GDM1 (cell line): ENCODE measurements around the gene CHD3.
"Not testable (repeated sequence)": the region's sequence is repeated elsewhere in the genome, so short reads cannot be mapped to it uniquely, and the experiment has no call there.

ENCODE experiments used
- DNase-seq: peaks from one replicate; lab custom pipeline; 2025; lab: John Stamatoyannopoulos, UW

Gene CHD3

DNA sequence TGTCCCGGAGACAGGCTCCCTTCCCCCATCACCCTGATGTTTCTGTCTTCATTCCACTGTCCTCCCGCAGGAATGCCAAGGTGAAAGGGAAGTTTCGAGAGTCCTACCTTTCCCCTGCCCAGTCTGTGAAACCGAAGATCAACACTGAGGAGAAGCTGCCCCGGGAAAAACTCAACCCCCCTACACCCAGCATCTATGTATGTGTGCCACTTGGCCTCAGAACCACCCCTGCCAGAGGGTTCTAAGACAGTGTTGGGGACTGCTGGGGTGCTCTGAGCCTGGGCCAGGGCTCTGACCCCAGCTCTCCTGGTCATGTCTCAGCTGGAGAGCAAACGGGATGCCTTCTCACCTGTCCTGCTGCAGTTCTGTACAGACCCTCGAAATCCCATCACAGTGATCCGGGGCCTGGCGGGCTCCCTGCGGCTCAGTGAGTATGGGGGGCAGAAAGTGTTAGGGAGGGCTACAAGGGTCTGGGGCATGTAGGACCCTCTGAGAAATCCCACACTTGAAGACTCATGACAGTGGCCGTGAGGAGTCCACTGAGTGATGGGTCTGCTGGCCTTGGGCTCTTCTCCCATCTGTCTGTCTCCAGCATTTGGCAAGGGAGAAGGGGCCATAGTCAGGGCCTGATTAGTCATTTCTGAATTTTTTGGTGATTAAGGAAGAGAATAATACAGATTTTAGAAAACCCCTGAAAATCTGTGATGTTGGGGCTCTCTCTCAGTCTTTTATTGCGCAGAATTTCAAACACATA lies 38.7 kb upstream of the CHD3 start:
- DNase-seq: no peak

DNA sequence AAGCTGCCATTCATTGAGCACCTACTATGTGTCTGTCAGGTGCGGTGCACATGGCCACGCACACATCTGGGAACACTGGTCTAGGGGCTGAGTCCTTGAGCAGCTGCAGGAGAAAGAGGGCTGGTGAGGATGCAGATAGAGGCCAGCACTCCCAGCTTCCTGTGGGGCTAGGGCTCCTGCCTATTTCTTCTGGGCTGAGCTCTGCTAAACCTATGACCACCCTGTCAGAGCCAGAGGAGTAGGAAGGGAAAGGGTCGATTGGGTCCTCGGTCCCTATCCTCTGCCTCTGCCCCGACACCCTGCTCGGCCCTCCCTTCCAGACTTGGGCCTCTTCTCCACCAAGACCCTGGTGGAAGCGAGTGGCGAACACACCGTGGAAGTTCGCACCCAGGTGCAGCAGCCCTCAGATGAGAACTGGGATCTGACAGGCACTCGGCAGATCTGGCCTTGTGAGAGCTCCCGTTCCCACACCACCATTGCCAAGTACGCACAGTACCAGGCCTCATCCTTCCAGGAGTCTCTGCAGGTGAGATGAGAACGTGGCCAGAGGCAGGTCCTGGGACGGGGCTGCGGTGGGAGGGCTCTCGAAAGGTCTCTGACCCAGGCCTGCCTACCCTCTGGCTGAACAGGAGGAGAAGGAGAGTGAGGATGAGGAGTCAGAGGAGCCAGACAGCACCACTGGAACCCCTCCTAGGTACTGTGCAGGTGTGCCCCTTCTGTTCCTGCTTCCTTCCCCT lies 37.7 kb upstream of the CHD3 start:
- DNase-seq: no peak

DNA sequence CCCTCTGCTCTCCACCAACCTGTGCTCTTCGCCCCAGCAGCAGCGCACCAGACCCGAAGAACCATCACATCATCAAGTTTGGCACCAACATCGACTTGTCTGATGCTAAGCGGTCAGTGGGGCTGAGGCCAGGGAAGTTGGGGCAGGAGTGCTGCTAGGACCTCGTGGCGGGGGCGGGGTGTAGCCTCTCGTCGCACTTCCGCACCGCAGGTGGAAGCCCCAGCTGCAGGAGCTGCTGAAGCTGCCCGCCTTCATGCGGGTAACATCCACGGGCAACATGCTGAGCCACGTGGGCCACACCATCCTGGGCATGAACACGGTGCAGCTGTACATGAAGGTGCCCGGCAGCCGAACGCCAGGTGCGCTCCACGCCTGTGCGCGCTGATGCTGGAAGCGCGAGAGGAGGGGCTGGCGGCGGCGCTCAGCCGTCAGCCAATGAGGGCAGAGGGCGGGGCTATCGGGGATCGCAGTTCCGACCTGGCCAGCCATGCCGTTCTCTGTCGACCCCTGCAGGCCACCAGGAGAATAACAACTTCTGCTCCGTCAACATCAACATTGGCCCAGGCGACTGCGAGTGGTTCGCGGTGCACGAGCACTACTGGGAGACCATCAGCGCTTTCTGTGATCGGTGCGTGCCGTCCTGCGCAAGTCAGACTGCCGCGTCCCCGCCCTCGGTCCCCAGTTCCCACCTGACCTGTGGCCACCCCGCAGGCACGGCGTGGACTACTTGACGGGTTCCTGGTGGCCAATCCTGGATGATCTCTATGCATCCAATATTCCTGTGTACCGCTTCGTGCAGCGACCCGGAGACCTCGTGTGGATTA lies 36.9 kb upstream of the CHD3 start:
- DNase-seq: peak; percentile 79

DNA sequence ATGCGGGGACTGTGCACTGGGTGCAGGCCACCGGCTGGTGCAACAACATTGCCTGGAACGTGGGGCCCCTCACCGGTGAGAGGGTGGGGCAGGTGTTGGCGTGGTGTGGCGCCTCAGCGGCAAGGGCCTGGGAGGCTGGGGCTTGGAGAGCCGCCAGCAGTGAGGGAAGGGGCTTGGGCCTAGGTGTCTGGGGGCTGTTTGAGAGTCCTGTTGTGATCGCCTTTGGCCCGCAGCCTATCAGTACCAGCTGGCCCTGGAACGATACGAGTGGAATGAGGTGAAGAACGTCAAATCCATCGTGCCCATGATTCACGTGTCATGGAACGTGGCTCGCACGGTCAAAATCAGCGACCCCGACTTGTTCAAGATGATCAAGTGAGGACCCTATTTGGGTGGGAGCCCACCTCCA lies 36.3 kb upstream of the CHD3 start:
- no peak for DNase-seq

DNA sequence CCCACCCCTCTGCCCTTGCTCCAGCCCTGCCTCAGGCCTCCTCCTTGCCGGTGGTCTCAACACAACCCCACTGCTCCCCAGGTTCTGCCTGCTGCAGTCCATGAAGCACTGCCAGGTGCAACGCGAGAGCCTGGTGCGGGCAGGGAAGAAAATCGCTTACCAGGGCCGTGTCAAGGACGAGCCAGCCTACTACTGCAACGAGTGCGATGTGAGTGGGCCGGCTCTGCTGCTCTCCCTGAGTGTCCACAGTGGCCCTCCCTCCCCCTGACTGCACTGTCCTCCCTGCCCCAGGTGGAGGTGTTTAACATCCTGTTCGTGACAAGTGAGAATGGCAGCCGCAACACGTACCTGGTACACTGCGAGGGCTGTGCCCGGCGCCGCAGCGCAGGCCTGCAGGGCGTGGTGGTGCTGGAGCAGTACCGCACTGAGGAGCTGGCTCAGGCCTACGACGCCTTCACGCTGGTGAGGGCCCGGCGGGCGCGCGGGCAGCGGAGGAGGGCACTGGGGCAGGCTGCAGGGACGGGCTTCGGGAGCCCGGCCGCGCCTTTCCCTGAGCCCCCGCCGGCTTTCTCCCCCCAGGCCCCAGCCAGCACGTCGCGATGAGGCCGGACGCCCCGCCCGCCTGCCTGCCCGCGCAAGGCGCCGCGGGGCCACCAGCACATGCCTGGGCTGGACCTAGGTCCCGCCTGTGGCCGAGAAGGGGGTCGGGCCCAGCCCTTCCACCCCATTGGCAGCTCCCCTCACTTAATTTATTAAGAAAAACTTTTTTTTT lies 35.5 kb upstream of the CHD3 start:
- DNase-seq: no peak

DNA sequence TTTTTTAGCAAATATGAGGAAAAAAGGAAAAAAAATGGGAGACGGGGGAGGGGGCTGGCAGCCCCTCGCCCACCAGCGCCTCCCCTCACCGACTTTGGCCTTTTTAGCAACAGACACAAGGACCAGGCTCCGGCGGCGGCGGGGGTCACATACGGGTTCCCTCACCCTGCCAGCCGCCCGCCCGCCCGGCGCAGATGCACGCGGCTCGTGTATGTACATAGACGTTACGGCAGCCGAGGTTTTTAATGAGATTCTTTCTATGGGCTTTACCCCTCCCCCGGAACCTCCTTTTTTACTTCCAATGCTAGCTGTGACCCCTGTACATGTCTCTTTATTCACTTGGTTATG lies 34.9 kb upstream of the CHD3 start:
- DNase-seq: no peak

DNA sequence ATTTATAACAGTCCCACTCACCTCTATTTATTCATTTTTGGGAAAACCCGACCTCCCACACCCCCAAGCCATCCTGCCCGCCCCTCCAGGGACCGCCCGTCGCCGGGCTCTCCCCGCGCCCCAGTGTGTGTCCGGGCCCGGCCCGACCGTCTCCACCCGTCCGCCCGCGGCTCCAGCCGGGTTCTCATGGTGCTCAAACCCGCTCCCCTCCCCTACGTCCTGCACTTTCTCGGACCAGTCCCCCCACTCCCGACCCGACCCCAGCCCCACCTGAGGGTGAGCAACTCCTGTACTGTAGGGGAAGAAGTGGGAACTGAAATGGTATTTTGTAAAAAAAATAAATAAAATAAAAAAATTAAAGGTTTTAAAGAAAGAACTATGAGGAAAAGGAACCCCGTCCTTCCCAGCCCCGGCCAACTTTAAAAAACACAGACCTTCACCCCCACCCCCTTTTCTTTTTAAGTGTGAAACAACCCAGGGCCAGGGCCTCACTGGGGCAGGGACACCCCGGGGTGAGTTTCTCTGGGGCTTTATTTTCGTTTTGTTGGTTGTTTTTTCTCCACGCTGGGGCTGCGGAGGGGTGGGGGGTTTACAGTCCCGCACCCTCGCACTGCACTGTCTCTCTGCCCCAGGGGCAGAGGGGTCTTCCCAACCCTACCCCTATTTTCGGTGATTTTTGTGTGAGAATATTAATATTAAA lies 34.4 kb upstream of the CHD3 start:
- no peak for DNase-seq

DNA sequence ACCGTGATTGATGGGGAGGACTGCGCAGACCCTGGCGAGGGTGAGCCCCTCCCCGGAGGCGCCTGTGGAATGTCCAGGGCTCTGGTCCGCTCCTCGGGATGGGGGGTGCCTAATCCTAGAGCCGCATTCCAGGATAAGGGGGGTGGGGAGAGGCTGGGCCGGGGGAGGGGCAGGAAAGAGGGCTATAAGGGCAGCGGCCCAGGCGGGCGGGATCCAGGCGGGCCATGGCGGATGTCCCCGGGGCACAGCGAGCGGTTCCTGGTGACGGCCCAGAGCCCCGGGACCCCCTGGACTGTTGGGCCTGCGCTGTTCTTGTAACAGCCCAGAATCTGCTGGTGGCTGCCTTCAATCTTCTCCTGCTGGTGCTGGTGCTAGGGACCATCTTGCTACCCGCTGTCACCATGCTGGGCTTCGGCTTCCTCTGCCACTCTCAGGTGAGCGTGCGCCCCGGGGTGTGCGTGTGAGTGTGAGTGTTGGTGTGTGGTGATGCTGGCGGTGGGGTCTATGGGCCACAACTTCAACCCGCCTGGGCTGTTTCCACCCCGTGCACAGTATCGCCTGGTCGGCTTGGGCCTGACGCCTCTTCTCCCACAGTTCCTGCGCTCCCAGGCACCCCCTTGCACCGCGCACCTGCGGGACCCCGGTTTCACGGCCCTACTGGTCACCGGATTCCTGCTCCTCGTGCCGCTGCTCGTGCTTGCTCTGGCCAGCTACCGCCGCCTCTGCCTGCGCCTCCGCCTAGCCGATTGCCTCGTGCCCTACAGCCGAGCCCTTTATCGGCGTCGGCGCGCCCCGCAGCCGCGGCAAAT lies 33.5 kb upstream of the CHD3 start, which contains the start of gene TMEM88:
TSS of gene TMEM88 (plus strand) at position 216 of the 809 bp plus-strand sequence. CDS start at position 225, 9 bp downstream.
- no peak for DNase-seq

DNA sequence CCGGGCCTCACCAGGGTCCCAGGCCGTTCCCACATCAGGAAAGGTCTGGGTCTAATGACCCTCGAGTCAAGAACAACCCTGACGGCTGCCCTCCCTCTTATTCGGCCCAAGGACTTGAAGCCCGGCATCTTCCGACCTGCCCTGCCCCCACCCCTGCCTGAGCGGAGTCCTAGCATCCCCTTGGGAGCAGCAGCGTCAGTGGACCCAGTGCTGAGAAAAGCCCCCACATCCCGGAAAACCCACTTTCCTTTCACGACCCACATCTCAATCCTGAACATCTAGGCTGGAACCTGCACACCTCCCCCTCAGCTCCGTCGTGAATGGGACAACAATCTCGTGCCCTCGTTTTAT lies 33.0 kb upstream of the CHD3 start:
- DNase-seq: no peak

DNA sequence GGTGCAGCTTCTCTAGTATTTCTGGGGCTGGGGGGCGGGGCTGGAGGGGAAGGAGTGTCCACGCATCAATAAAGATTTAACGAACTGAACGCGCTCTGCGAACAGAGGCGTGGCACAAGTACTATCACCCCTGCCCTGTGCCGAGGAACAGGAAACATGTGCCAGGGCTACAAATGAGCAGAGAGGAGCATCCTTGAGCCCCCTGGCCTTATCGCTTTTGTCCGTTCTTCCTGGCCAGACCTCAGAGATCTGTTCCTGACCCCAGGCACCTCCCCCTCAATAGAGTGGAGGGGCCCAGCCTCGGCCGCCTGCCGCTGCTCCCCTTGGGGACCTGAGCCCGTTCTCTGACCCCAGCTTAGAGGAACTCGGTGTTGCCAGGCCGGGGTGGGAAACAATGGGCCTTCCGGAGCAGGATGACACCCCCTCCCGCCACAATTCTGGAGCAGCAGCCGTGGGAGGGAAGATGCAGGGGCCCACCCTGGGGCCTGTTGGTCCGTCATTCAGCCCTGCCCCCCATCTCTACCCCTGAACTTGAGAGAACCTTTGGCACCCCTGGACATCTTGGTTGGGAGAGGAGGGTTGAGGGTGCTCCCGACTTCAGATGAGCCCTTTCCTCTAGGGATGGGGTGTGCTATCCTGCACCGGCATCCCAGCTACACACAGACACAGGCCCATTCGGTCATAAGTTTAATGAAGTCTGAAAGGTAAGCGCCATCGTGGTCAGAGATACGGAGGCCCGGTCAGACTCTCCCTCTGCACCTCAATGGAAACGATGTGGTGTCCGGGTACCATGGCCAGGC lies 32.4 kb upstream of the CHD3 start:
- DNase-seq: peak; percentile 60

DNA sequence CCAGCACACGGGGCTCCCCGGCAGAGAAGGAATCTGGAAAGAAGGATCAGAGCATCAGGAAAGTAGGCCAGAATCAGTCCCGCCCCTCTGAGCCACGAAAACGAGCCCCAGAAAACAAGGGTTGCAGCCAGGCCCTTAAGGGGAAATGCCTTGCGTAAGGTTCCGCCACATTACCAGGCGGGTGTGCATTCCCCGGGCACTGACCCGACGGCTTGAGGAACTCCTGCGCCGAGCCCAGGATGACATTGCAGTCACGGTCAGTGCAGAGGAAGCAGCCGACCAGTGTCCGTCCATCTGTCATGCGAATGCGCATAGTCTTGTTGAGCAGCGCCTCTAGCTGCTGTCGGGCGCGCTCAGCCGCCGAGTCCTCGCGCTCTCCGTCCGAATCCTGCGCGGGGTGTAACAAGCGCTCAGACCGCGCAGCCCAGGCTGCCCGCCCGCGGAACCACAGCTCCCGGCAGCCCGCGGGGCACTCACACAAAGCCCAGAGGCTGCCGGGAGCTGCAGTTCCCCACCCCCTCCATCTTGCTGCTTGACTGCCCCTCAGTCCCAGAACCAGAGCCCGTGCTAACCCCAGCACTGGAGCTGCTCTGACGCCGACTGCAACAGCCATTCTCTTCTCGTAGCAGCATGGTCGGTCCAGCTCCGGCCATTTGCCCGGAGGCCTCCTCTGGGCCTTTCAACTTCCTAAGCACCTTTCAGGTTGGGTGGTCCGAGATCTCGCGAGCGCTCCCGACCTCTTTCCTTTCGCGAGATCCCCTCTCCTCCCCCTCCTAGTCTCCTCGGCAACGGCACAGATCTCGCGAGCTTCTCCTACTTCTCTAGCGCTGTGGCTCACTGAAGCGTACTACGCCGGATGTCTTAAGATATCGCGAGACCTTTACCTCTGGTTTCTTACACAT lies 31.5 kb upstream of the CHD3 start, which contains the start of gene NAA38:
TSS of gene NAA38 (minus strand) at position 749 of the 902 bp plus-strand sequence. CDS start at position 653, 96 bp downstream.
- peak; percentile 98 for DNase-seq

DNA sequence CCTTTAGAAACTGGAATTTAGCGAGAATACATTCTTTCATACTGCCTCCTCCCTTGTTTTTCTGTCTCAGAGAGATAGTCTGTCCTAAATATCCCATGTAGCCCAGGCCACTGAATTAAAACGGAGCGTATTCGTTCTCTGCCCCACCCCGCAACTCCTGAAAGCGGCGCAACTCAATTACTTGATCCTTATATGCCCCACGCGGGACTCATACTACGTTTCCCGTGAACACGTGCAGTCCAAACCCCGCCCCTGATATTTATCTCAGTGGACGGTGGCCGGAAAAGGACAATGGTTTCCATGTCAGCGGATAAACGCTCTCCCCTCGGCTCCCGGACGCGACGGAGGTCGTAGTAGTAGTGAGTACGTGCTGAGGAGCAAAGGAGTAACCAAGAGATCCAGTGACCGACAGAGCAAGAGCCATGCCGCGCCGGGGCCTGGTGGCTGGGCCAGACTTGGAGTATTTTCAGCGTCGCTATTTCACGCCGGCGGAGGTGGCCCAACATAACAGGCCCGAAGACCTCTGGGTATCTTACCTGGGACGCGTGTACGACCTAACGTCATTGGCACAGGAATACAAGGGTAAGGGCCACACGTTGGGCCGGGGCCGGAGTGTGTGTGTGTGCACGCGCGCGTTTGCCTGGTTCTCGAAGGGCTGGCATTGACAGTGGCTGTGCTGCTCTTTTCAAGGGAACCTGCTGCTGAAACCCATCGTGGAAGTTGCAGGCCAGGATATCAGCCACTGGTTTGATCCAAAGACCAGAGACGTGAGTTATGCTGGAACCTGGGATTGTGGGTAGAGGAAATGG lies 30.7 kb upstream of the CHD3 start, which contains the start of gene CYB5D1:
TSS of gene CYB5D1 (plus strand) at position 291 of the 809 bp plus-strand sequence. CDS start at position 423, 132 bp downstream.
- peak; percentile 91 for DNase-seq

DNA sequence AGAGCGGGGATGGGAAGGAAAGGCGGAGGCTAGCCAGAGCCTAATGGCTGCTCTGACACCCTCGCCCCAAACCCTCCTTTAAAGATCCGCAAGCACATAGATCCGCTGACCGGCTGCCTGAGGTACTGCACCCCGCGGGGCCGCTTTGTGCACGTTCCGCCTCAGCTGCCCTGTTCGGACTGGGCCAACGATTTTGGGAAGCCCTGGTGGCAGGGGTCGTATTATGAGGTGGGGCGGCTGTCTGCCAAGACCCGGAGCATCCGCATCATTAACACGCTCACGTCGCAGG lies 30.1 kb upstream of the CHD3 start:
- DNase-seq: no peak

DNA sequence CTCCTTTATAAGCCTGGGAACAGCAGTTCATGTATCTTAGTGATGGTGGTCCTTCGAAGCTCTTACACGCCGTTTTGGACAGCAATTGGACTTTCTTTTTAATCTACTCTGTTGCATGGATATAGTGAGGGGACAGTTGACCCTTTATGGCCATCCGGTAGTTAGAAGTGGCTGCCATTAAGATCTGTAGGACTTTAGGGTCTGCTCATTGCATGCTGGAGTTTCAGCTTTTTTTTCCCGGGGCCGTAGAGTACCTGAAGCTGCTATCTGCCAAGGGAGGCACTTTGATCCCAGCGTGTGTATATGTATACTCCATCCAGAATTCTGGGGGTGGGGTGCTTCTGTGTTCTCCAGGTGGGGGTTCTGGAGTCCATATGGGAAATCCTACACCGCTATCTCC lies 29.6 kb upstream of the CHD3 start:
- DNase-seq: no peak

DNA sequence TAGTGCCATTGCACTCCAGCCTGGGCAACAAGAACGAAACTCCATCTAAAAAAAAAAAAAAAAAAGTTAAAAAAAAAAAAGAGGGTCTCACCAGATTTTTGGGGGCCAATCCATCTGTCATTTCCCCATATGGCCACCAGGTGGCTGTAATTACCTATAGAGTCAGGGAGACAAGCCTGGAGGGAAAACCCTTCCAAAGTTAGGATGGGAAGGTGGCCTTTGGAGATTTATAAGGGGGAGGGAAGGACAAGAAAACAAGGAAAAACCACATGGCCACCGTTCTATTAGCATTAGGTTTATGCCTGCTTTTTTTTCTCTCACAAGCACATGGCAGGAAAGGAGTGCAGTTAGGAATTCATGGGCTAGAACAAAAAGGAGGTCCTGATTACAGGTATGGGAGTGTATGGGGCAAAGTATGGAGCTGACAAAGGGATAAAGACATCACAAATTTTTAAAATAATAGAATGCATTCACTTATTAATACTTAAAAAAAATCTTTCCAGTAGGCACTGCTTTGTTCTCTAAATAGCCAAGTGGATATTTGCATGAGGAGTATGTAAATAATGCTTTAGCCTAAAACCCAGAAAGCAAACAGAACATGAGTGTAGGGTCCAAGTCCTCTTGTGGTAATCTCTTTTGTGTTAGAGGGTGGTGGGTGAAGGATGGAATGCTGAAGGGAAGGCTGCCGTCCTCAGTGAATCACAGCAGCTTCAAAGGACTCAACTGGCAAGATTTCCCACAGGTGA lies 25.7 kb upstream of the CHD3 start:
- peak; percentile 15 for DNase-seq

DNA sequence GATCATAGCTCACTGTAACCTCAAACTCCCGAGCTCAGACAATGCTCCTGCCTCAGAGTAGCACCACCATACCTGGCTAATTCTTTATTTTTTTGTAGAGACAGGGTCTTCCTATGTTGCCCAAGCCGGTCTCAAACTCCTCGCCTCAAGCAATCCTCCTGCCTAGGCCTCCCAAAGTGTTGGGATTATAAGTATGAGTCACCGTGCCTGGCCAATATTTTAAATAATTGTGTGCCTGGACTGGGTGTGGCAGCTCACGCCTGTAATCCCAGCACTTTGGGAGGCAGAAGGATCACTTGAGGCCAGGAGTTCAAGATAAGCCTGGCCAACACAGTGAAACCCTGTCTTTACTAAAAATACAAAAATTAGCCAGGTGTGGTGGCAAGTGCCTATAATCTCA lies 24.2 kb upstream of the CHD3 start:
- not testable (repeated sequence) for DNase-seq
